ENCODE measurements around the gene GPR3.

DNA sequence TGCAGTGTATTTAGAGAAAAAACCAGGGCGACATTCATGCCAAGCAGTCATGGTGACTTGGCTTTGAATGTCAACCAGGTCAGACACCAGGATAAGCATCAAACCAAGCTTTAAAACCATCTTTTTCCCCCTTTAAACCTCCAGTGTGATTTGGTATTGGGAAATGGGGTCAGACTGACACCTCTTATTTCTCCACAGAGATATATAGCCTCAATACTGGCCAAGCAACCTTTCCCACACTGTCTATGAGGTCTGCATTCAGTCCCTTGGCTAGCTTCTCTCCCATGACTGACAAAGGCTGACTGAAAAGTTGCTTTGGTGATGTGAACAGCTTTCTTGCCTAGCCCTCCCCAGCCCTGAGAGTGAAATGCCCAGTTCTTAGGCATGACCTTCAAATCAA is 21.7 kb downstream of the GPR3 start:
- TF ChIP-seq, protein P1, sequence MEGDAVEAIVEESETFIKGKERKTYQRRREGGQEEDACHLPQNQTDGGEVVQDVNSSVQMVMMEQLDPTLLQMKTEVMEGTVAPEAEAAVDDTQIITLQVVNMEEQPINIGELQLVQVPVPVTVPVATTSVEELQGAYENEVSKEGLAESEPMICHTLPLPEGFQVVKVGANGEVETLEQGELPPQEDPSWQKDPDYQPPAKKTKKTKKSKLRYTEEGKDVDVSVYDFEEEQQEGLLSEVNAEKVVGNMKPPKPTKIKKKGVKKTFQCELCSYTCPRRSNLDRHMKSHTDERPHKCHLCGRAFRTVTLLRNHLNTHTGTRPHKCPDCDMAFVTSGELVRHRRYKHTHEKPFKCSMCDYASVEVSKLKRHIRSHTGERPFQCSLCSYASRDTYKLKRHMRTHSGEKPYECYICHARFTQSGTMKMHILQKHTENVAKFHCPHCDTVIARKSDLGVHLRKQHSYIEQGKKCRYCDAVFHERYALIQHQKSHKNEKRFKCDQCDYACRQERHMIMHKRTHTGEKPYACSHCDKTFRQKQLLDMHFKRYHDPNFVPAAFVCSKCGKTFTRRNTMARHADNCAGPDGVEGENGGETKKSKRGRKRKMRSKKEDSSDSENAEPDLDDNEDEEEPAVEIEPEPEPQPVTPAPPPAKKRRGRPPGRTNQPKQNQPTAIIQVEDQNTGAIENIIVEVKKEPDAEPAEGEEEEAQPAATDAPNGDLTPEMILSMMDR (conservative IDR thresholded peaks at IDR 0.05; ENCODE audit: low read depth, low read length): no peak
- TF ChIP-seq EZH2 (IDR thresholded peaks at IDR 0.05; ENCODE audit: low read length, unreplicated experiment): no peak

All from PC-3 (cell line).